ENCODE results near the gene CDH23.

The CDH23 gene

DNA sequence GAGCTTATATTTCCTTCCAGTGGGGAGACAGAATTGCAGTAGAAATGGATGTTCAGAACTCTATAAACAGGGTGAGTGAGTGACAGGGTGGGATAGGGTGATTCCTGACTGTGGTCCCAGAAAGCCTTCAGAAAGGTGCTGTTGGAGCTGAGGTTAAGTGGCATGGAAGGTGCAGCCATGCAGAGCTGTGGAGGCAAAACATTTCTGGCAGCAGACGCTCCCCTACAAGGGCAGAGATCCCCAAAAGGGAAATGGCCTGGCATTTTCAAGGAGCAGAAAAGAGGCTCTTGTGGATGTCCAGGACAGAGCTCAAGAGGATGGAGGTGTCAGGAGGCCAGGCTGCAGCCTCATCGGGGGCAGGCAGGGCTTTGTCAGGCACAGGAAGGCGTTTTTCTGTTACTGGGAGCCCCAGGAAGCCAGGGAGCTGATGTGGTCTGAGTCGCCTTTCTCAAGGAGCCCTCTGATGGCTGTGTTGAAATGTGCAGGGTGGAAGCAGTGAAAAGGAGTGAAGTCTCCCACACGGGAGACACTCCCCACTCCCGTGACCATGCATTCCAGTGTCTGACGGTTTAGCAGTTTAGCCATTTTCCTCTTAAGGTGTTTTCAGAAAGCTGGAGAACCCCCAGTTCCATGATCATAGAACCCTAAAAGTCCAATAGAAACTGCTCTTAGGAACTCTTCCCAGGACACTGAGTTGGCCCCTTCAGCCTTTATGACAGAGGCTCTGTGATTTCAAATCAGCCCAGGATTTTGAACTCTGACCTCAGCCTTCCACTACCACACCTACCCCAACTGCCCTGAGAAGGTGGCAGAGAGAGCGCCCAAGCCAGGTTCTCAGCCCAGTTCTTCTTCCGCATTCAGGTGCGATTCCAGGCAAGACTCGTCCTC is 226.6 kb downstream of the CDH23 start:
- DNase-seq (ENCODE audit: low spot score), result no peak

DNA sequence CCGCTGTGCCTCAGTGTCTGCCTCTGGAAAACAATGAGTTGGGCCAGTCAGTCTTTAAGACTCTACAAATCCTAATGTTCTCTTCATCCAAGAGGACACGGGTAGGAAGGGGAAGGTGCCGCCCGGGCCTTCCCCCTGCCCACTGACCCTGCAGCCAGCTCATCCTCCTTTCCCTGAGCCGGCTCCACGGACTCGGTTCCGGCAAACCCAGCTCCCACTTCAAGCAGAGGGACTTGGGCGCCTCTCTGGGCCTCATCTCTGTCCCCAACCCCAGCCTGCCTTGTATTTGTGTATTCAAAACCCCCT is 227.2 kb downstream of the CDH23 start:
- DNase-seq (ENCODE audit: low spot score), result no peak

DNA sequence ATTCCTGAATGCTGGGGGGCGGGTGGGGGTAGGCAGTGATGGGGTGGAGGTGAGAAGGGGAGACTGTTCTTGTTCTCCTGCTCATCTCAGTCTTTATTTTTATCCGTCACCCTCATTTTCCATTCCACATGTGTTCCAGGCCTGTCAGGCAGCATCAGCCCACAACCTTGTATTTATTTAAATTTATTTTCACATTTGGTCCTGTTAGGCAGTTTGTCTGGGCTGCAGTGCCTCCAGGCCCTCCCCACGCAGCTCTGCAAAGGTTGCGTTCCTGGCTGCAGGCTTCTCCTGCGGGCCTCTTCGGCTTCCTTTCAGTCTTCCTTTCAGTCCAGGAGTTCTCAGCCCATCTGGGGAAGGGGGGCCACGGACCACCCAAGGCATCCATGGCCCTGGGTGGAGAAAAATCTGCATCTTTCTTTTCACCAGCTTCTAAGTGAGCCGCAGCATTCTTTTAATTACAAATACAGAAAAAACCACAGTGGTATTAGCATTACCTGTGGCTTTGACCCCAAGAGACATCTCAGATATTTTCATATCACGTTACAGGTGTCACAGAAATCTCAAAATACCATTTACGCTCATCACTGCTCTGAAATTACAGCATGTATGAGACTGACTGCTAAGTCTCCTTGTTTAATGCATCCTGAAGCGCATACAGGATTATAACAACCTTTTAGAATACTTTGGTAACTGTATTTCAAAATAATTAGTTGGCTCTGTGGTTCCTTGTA is 228.9 kb downstream of the CDH23 start:
- DNase-seq (ENCODE audit: low spot score), result no peak

DNA sequence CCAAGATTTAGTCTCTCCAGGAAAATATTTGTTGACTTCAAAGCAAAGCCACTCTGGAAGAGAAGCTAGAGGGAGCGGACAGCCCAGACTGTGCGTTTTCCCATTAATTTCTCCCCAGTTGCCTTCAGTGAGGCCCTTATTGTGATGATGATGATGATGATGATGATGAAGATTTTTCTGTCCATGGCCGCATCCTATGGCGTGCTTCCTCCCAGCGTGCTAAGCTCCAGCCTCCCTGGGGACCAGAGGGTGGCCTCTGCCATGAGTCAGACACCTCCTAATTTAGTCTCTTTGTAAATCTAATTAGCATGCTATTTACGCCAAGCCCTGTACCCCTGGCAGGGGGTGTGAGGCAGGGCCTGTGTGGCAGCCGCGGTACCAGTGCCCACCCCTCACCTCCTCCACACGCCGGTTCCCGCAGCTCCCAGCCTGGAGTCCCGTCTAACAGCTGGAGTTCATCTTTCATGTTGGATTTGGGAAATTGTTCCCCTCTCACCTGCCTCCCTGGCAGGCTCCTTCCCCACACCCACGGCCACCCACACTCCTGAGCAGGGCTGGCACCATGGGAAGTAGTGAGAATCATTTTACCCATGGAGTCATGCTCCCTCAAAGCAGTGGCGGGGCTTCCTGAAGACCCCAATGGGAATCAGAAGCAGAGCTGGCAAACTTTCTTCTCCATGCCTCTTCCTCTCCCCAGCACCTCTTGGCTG is 230.7 kb downstream of the CDH23 start:
- DNase-seq (ENCODE audit: low spot score), result no peak

DNA sequence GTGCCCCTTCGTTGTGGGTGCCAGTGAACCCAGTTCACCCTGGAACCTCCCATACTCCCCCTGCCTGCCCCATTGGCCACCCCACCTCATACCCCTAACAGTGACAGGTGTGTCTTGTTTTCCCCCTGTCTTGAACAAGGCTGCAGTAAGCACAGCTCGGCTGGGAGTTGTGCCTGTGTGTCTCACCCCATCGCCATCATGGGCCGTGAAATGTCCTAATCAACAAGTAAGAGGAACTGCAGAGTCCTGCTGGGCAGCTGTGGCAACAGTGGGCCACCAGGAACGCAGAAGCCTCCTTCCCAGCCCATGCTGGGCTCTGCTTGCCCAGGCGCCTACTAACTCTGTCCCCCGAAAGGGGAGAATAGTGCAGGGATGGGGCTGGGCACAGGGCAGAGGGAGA is 231.2 kb downstream of the CDH23 start:
- no peak for DNase-seq (ENCODE audit: low spot score)

DNA sequence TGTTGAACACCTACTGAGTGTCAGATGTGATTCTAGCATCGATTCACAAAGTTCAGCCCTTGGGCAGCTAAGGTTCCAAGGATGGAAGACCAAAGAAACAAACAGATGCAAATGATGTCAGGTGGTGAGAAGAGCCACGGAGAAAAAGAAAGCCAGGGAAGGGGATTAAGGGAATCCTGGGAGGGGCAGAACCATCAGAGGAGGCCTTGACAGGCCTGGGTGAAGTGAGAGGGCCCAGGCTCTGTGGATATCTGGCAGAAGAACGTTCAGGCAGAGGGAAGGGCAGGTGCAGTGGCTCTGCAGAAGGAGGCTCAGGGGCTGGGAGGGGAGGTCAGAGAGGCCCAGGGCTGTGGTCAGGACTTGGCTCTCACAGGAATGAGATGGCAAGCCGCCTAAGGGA is 232.4 kb downstream of the CDH23 start:
- DNase-seq (ENCODE audit: low spot score), result no peak

DNA sequence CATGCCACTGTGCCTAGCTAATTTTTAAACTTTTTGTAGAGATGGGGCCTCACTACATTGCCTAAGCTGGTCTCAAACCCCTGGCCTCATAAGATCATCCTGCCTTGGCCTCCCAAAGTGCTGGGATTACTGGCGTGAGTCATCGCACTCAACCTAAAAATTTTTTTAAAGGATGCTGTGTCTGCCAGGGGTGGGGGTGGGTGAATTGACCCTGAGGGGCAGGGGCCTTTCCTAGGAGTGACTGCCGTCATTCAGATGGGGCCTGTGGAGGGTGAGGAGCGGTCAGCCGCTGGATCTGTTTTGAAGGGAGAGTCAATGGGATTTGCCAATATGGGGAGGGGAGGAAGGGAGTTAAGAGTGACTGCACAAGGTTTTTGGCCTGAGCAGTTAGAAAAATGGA is 233.4 kb downstream of the CDH23 start:
- DNase-seq (ENCODE audit: low spot score), result no peak

DNA sequence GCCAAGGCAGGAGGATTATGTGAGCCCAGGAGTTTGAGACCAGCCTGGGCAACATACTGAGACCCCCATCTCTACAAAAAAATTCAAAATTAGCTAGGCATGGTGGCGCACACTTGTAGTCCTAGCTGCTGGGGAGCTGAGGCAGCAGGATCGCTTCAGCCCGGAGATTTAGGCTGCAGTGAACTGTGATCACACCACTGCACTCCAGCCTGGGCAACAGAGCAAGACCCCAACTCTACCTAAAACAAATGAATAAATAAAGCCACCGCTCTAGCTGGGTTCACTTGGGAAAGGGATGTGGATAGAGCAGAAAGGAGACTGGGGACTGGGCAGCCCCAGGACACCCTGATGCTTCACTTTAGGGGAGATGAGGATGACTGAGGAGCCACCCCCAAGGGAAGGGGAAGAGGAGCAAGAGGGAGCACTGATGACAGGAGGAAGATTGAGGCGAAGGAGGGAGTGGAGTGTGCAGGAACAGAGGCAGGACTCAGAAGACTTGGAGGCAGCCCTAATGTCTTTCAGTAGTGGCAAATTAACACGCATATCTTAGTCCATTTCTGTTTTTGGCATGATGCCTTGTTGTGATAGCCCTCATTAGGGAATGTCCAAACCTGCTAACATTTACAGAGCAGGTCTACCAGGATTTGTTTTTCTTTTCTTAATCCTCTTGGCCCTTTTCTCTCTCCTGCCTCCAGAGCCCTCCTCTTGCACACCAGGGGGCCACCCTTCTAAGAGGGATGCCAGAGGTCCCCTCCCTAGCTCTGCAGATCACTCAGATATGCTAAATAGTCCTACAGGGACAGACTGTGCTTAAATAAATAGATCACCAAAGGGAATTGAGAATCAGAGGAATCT is 234.5 kb downstream of the CDH23 start:
- no peak for DNase-seq (ENCODE audit: low spot score)

DNA sequence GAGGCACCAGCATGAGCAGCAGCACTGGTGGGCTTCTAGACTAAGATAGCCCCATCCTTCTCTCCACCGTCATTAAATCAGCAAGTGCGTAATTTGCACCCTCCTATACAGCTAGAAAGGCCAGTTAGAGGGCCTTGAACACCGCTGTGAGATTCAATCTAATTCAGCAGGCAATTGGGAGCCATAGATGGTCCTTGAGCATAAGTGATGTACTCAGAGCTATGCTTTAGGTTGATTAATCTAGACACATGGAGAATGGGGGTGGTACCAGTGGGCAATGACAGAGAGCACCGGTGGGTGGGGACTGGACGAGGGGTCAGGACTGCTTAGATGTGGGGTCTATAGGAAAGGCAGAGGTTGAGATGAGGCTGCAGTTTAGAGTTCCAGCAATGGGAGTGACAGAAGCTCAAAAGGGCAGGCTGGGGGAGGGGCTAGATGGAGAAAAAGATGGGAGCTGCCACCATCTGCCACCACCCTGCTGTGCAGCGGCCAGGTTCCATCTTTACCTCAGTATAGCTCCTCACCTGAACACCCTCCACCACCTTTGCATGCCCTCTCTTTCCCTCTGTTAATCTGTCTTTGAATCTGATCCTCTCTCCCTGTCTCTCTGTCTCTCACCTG is 235.6 kb downstream of the CDH23 start:
- no peak for DNase-seq (ENCODE audit: low spot score)

DNA sequence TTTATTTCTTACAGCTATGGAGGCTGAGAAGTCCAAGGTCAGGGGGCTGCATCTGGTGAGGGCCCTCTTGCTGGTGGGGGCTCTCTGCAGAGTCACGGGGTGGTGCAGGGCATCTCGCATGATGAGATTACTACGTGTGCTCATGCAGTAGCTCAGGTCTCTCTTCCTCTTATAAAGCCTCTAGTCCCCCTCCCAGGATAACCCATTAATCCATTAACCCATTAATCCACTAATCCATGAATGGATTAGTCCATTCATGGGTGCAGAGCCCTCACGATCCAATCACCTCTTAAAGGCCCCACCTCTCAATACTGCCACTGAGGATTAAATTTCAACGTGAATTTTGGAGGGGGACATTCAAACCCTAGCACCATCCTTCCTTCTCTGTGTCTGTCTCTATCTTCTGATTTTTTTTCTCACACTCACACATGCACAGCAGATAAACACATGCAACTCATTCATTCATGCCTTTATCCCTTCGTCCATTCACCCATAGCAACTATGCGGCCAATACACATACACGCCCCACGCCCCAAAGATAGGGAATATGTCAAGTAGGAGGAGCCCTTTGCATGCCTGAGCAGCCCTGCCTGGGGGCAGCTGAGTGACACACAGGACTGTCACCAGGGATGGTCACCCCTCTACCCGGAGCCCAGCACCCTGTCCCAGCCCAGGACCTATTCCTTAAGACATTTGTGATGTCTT is 236.3 kb downstream of the CDH23 start:
- no peak for DNase-seq (ENCODE audit: low spot score)

DNA sequence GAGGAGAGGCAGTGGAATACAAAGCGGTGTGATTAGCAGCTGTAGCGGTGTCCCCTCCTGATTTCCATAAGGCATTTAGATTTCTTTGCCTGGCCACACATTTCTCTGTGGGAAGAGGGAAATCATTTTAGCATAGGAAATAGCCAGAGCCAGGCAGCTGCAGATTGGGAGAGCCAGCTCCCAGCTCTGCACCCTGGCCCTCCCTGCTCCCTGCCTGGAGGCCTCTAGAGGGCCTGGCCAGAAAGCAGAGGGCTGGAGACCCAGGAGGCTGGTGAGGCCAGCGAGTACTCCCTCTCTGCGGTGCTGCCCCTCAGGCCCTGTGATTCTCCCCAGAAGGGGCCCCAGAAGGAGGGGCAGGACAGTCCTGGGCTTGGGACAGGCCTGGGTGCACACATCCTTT is 237.2 kb downstream of the CDH23 start:
- DNase-seq (ENCODE audit: low spot score), result no peak

DNA sequence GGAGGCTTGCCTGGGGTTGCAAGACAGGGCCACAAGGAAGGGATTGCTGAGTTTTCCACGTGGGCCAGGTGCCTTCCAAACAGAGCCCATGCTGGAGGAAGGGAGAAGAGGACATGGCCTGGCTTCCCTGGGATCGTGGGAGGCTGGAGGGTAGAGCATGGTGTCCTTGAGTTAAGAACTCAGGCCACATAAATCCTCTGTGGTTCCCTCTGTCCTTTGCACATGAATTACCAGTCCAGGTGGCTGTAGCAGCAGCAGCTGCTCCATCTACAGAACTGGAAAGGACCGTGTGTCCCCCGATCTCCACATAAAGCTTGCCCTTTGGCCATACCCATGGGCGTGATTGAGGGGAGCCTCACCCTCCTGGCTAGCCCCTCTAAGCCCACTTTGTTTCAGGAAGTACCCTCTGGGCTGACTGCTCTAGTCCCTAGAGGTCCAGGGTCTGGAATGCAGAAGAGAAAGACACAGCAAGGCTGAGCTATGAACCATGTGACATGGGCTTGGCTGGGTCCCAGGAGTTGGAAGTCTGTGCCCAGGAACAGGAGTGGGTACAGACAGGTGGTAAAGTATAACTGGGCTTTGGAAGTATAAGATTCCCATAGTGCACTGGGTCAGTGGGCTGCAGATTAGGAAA is 237.9 kb downstream of the CDH23 start:
- no peak for DNase-seq (ENCODE audit: low spot score)

DNA sequence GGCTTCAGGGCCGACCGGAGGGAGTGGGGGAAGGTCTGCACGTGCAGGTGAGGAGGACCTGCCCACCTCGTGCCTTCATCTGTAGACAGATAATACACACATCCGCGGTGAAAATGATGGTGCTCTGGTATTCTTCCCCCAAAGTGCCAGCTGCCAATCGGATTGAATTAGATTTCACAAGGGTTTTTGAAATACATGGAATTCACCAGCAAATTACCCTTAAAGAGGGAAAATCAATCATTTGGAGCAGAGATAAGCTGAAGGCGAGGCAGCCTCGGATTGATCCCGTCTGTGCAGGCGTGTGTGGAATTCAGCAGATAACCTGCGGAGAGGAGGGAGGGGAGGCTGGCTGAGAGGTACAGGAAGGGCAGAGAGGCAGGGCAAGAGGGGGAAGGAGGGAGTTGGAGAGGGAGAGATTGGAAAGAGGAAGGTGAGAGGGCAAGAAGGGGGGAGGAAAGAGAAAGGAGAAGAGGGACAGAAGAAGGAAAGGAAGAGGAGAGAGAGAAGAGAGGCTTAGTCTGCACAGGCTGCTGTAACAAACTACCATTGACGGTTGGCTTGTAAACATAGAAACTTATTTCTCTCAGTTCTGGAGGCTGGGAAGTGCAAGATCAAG is 238.6 kb downstream of the CDH23 start:
- no peak for DNase-seq (ENCODE audit: low spot score)

DNA sequence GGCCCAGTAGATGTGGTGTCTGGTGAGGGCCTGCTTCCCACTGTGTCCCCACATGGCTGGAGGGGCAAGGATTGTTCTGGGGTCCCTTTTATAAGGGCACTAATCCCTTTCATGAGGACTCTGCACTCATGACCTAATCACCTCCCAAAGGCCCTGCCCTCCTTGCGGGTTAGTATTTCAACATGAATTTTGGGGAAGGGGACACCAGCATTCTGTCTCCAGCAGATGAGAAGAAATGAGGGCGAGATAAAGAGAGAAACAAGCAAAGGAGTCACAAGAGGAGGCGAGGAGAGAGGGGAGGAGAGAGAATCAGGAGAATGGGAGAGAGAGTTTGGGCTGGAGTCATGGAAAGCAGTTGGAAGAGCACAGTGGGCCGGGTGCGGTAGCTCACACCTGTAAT is 239.1 kb downstream of the CDH23 start:
- no peak for DNase-seq (ENCODE audit: low spot score)

DNA sequence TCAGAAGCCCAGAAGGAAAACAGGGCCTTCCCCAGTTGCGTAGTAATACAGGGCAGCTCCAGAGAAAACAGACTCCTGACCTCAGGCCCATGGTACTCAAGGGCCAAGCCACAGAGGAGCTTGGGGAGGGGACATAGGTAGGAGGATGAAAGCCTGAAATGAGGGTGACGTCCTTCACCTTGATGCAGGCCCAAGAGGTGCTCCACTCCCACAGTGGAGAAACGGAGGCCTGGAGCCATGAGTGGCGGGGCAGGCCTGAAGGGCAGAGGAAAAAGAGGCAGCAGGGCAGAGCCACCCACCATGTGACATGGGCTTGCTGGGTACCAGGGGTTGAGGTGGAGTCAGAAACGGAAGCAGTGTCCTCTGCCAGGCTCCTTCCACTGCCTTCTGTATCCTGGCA is 239.9 kb downstream of the CDH23 start:
- DNase-seq (ENCODE audit: low spot score), result no peak

DNA sequence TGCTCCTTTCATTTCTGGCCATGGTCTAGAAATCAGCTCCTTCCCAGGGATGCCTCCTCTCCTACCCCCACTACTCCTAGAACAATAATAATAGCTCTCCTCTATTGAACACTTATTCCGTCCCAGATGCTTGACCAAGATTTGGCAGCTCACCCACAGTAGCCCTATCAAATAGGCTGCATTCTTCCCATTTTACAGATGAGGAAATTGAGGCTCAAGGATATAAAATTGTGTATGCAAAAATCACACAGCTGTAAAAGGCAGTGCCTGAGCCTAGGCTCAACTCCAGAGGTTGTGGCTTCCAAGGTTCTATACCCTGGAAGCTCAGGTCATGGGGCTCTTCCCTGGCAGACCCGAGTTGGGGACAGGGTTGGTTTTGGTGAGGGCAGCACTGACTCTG is 240.6 kb downstream of the CDH23 start:
- DNase-seq (ENCODE audit: low spot score), result no peak

DNA sequence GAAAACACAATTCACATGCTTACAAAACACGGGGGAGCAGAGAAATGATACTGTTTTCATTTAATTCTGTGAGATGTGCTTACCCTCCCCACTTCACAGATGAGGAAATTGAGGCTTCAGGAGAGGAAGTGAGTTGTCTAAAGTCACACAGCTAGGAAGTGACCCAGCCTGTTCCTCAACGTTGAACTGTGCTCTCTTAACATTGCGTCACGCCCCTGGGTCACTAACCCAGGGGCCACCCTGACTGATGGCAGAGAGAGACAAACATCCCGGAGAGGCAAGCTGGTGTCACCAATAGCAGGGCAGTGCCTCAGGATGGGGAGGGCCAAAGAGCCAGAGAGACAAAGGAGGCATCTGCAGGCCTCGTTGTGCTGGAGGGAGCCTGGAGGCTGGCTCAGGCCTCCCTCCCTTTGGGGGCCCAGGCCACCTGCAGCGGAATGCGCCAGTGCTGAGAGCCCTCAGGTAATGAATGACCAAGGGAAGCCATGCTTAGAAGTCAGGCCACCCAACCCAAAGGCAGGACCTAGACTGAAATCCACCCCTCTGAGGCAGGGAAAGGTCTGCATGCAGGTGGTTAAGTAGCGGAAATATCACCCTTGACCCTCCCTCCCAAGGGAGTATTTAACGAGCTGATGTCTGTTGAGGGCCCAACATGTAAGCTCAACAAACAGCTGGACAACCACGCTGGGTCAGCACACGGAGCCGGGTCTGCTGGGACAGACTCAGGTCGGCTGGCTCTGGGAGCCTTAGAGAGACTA is 241.5 kb downstream of the CDH23 start:
- no peak for DNase-seq (ENCODE audit: low spot score)

DNA sequence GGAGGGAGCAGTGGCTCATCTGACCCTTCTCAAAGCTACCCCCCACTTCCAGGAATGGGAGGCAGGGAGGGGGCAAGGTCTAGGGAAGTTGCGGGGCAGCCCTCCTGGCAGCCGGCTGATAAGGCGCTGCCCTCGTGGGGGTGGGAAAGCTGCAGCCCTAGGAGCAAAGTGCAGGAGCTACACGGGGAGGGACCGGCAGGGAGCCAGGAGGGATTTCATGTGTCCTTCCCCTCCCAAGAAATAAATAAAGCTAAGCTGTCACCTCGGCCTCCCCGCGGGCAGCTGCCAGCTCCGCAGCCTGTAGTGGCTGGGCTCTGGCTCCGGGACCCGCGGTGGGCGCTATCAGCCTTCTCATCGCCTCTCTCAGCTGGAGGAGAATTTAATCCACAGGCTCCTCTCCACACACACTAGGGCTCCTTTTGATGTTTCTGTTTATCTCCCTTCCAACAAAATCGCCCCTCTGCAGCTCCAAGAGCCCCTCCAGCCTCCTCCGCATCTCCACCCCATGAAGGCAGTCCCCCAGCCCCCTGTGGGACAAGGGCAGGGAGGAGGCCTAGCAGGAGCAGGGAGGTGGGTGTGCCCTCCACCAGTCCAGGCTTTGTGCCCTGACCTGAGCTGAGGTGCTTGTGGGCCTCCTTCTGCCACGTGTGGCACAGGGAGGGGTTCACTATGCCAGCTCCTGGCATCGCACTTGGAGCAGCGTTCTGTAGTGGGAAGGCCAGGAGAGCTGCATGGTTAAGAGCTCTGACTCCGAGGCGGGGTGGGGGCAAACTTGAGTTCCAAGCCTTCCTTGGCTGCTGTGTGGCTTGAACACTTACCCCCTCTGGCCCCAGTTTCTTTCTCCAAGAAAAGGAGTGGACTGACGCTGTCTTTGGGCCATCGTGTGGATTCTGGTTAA is 242.4 kb downstream of the CDH23 start:
- no peak for DNase-seq (ENCODE audit: low spot score)

Measured in COLO829 (cell line).